ENCODE results near the gene GEMIN7.

DNA sequence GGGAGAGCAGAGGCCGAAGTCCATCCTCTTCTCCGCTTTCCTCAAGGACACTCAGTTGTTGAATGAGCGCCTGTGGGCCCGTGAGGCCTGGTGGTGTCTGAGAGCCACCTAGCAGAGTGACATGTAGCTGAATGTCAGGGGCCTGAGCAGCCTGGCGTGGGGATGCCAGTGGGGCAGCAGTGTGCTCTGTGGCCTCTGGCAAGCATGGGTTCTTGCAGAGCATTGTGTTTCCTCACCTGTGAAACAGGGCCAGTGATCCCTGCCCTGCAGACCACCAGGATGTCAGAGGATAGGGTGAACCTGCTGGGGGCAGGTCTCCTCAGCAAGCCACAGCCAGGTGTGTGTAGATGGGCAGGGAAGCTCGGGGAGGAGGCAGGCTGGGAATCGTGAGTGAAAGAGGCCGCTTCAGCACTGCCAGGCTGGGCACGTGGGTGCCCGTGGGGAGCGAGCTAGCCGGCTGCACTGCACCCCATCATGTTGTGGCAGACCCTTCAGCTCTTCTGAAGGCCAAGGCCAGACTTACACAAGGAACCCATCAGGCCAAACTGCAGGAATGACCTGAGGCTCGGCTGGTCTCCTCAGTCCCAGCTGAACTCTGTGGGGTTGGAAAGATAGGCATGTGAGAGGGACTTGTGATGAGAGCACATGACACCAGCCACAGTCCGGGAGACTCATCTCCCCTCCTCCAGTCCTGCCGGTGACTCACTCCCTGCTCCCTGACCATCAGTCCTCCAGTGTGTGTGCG is 18.9 kb downstream of the GEMIN7 start:
- TF ChIP-seq, protein P1, sequence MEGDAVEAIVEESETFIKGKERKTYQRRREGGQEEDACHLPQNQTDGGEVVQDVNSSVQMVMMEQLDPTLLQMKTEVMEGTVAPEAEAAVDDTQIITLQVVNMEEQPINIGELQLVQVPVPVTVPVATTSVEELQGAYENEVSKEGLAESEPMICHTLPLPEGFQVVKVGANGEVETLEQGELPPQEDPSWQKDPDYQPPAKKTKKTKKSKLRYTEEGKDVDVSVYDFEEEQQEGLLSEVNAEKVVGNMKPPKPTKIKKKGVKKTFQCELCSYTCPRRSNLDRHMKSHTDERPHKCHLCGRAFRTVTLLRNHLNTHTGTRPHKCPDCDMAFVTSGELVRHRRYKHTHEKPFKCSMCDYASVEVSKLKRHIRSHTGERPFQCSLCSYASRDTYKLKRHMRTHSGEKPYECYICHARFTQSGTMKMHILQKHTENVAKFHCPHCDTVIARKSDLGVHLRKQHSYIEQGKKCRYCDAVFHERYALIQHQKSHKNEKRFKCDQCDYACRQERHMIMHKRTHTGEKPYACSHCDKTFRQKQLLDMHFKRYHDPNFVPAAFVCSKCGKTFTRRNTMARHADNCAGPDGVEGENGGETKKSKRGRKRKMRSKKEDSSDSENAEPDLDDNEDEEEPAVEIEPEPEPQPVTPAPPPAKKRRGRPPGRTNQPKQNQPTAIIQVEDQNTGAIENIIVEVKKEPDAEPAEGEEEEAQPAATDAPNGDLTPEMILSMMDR (IDR thresholded peaks at IDR 0.05; ENCODE audit: low read length), result no peak
- TF ChIP-seq EZH2 (IDR thresholded peaks at IDR 0.05; ENCODE audit: borderline replicate concordance, low read length), result no peak

All from OCI-LY1 (cell line).